DOHH2 (cell line): Measurements from ENCODE around the gene PEX5.

Experiments used
- H3F3A ChIP-seq: fragments of 200-600 bp; sonication (generic), shearing (Covaris generic); 2 replicates; pipeline ENCODE4 v1.6.0; 2016; ENCODE audit warnings: antibody characterized with exemption, mild to moderate bottlenecking; ENCODE audit not compliant: control insufficient read depth, insufficient read depth
- H3K27ac ChIP-seq: fragments of 200-600 bp; sonication (generic); 2 replicates; pipeline ENCODE4 v1.5.1; 2014; ENCODE audit warnings: low read depth, mild to moderate bottlenecking, low read length, moderate library complexity
- H3K27me3 ChIP-seq: fragments of 200-600 bp; sonication (generic); 2 replicates; pipeline ENCODE4 v1.6.1; 2014; ENCODE audit warnings: mild to moderate bottlenecking, low read length, mixed read lengths; ENCODE audit not compliant: control insufficient read depth
- H3K36me3 ChIP-seq: fragments of 200-600 bp; sonication (generic); 2 replicates; pipeline ENCODE4 v1.6.1; 2014; ENCODE audit warnings: mild to moderate bottlenecking, low read length, moderate library complexity, mixed read lengths; ENCODE audit not compliant: control insufficient read depth
- H3K4me1 ChIP-seq: fragments of 200-600 bp; sonication (generic); 2 replicates; pipeline ENCODE4 v1.6.1; 2014; ENCODE audit warnings: mild to moderate bottlenecking, low read length, mixed read lengths; ENCODE audit not compliant: control insufficient read depth
- H3K4me2 ChIP-seq: fragments of 200-600 bp; sonication (generic); 2 replicates; pipeline ENCODE4 v1.6.0; 2014; ENCODE audit warnings: mild to moderate bottlenecking, low read length, moderate library complexity
- H3K4me3 ChIP-seq: fragments of 200-600 bp; sonication (generic); 2 replicates; pipeline ENCODE4 v1.5.1; 2014; ENCODE audit warnings: mild to moderate bottlenecking, low read length, mixed read lengths
- H3K79me2 ChIP-seq: fragments of 200-600 bp; sonication (generic); 2 replicates; pipeline ENCODE4 v1.6.1; 2014; ENCODE audit warnings: mild to moderate bottlenecking, low read length, mixed read lengths; ENCODE audit not compliant: control insufficient read depth
- H3K9me2 ChIP-seq: fragments of 200-600 bp; sonication (generic); replicated peaks from 2 replicates; pipeline ENCODE4 v1.6.1; 2014; ENCODE audit warnings: mild to moderate bottlenecking, low read length, mixed read lengths; ENCODE audit not compliant: control insufficient read depth
- H3K9me3 ChIP-seq: fragments of 200-600 bp; sonication (generic); 2 replicates; pipeline ENCODE4 v1.6.1; 2014; ENCODE audit warnings: antibody characterized with exemption, low read length, mixed read lengths; ENCODE audit not compliant: control insufficient read depth, insufficient read depth
- H4K20me1 ChIP-seq: fragments of 200-600 bp; sonication (generic); 2 replicates; pipeline ENCODE4 v1.6.0; 2014; ENCODE audit warnings: low read depth, mild to moderate bottlenecking, antibody characterized with exemption, low read length, moderate library complexity; ENCODE audit not compliant: control insufficient read depth, insufficient read depth
- CTCF ChIP-seq: fragments of 200-600 bp; sonication (generic); IDR thresholded peaks from one replicate; pipeline ENCODE4 v1.5.1; 2014; ENCODE audit warnings: antibody characterized with exemption, mild to moderate bottlenecking, low read depth, low read length; ENCODE audit not compliant: poor library complexity, severe bottlenecking
- EZH2phosphoT487 ChIP-seq: fragments of 200-600 bp; sonication (generic); IDR thresholded peaks from 2 replicates; pipeline ENCODE4 v1.6.1; 2017; ENCODE audit warnings: borderline replicate concordance, mild to moderate bottlenecking, antibody characterized with exemption, low read length, moderate library complexity, mixed read lengths

PEX5 gene

GRCh38 chr12:7150841-7151240, 38.6 kb upstream of the PEX5 start:
- Histone ChIP-seq H3K9me2 (no peaks in the 10 kb centered on the region), H3K9me3 (no peaks in the 10 kb centered on the region), H3K4me1 (no peaks in the 10 kb centered on the region), H3K79me2 (no peaks in the 10 kb centered on the region), H3K27me3 (no peaks in the 10 kb centered on the region), H3K27ac (no peak overlapping the region), H3K4me3 (no peak overlapping the region), H3K36me3 (no peaks in the 10 kb centered on the region), H3K4me2 (no peak overlapping the region), H4K20me1 (no peaks in the 10 kb centered on the region), H3F3A (no peaks in the 10 kb centered on the region)
- TF ChIP-seq EZH2phosphoT487, result no peak
- no peak for TF ChIP-seq CTCF

GRCh38 chr12:7151532-7151931, 38.0 kb upstream of the PEX5 start:
- H3K27ac ChIP-seq, result no peak overlapping the region
- no peak overlapping the region for H3K4me2 ChIP-seq
- no peaks in the 10 kb centered on the region for H3K9me3 ChIP-seq
- TF ChIP-seq CTCF (no peak), EZH2phosphoT487 (no peak)
- no peaks in the 10 kb centered on the region for H3K9me2 ChIP-seq
- H3K36me3 ChIP-seq, result no peaks in the 10 kb centered on the region
- no peaks in the 10 kb centered on the region for H3K79me2 ChIP-seq
- H3K27me3 ChIP-seq, result no peaks in the 10 kb centered on the region
- H3K4me1 ChIP-seq, result no peaks in the 10 kb centered on the region
- H4K20me1 ChIP-seq, result no peaks in the 10 kb centered on the region
- no peak overlapping the region for H3K4me3 ChIP-seq
- H3F3A ChIP-seq, result no peaks in the 10 kb centered on the region

- Histone ChIP-seq H3K9me3 (no peaks in the 10 kb centered on the region), H3F3A (no peaks in the 10 kb centered on the region), H3K79me2 (no peaks in the 10 kb centered on the region), H3K36me3 (no peaks in the 10 kb centered on the region), H3K9me2 (no peaks in the 10 kb centered on the region), H3K4me2 (no peak overlapping the region), H3K27ac (no peak overlapping the region), H3K4me1 (no peaks in the 10 kb centered on the region), H4K20me1 (no peaks in the 10 kb centered on the region), H3K4me3 (no peak overlapping the region), H3K27me3 (no peaks in the 10 kb centered on the region)
- TF ChIP-seq EZH2phosphoT487 (no peak), CTCF (no peak)
These were observed 36.7 kb upstream of the PEX5 start for GRCh38 chr12:7152818-7153217.

GRCh38 chr12:7154042-7154441, 35.4 kb upstream of the PEX5 start:
- H3F3A ChIP-seq, result no peaks in the 10 kb centered on the region
- H3K36me3 ChIP-seq, result no peaks in the 10 kb centered on the region
- H3K4me3 ChIP-seq, result no peak overlapping the region
- no peaks in the 10 kb centered on the region for H3K9me2 ChIP-seq
- no peaks in the 10 kb centered on the region for H3K79me2 ChIP-seq
- H3K9me3 ChIP-seq, result no peaks in the 10 kb centered on the region
- no peak overlapping the region for H3K4me2 ChIP-seq
- H3K4me1 ChIP-seq, result no peaks in the 10 kb centered on the region
- no peaks in the 10 kb centered on the region for H3K27me3 ChIP-seq
- H4K20me1 ChIP-seq, result no peaks in the 10 kb centered on the region
- no peak overlapping the region for H3K27ac ChIP-seq
- no peak for TF ChIP-seq EZH2phosphoT487
- no peak for TF ChIP-seq CTCF
